ENCODE results near the gene MAT1A. TPM values are rescaled to one million over a fixed set of nuclear protein-coding genes. Genes with fewer than 3 reads are reported as not detected.

MAT1A gene
- total RNA-seq, 1 experiment from 2014 or later, result not detected

Other genes with a start within 250 kb of the MAT1A start
- gene TMEM254, start 211.0 kb downstream of the MAT1A start, total RNA-seq (2014; rRNA removed; shearing (Covaris generic); ENCODE audit: low replicate concordance), result 14.1 and 36.9 TPM in 2 replicates
- gene PLAC9, start 156.9 kb downstream of the MAT1A start, total RNA-seq (2014; rRNA removed; shearing (Covaris generic); ENCODE audit: low replicate concordance), result not detected in 2 replicates
- gene ANXA11, start 84.1 kb downstream of the MAT1A start, total RNA-seq (2014; rRNA removed; shearing (Covaris generic); ENCODE audit: low replicate concordance), result 56.0 and 88.2 TPM in 2 replicates
- not detected in 2 replicates for gene DYDC1, start 67.1 kb upstream of the MAT1A start, total RNA-seq (2014; rRNA removed; shearing (Covaris generic); ENCODE audit: low replicate concordance)
- 0.37 TPM in 1 of 2 replicates, not detected in the other for gene DYDC2, start 67.1 kb upstream of the MAT1A start, total RNA-seq (2014; rRNA removed; shearing (Covaris generic); ENCODE audit: low replicate concordance)
- 1.7 and 7.2 TPM in 2 replicates for gene PRXL2A, start 118.9 kb upstream of the MAT1A start, total RNA-seq (2014; rRNA removed; shearing (Covaris generic); ENCODE audit: low replicate concordance)
- 3.4 TPM in 2 replicates for gene TSPAN14, start 164.7 kb upstream of the MAT1A start, total RNA-seq (2014; rRNA removed; shearing (Covaris generic); ENCODE audit: low replicate concordance)
- 0.07 TPM in 1 of 2 replicates, not detected in the other for gene SH2D4B, start 248.2 kb upstream of the MAT1A start, total RNA-seq (2014; rRNA removed; shearing (Covaris generic); ENCODE audit: low replicate concordance)

Measured in Karpas-422 (cell line).